GM12878 (cell line): ENCODE results near the gene ADGRD2.

Experiments used
- CHD2 ChIP-seq: IDR thresholded peaks from 2 replicates; pipeline ENCODE4 v1.6.1; 2011; ENCODE audit warnings: low read depth, low read length, improper control_type of control experiment, borderline replicate concordance
- EZH2 ChIP-seq: IDR thresholded peaks from 2 replicates; pipeline ENCODE4 v1.6.1; 2012; ENCODE audit warnings: low read depth, mild to moderate bottlenecking, control low read depth, inconsistent platforms, low read length, borderline replicate concordance; ENCODE audit not compliant: control insufficient read depth
- HDAC2 ChIP-seq: fragments of 200-600 bp; sonication (generic); IDR thresholded peaks from 2 replicates; pipeline ENCODE4 v1.6.1; 2017
- JUND ChIP-seq: IDR thresholded peaks from 2 replicates; pipeline ENCODE4 v1.6.1; 2012; ENCODE audit warnings: low read depth, mild to moderate bottlenecking, low read length, improper control_type of control experiment, moderate library complexity
- KDM1A ChIP-seq: fragments of 200-600 bp; sonication (generic); IDR thresholded peaks from 2 replicates; pipeline ENCODE4 v1.6.1; 2016; ENCODE audit warnings: borderline replicate concordance
- POLR2A ChIP-seq: IDR thresholded peaks from 2 replicates; pipeline ENCODE4 v1.6.1; 2011; ENCODE audit warnings: low read depth, mild to moderate bottlenecking, low read length
- POLR2AphosphoS2 ChIP-seq: IDR thresholded peaks from 2 replicates; pipeline ENCODE4 v1.6.1; 2011; ENCODE audit warnings: low read depth, mild to moderate bottlenecking, low read length, improper control_type of control experiment, moderate library complexity
- SP1 ChIP-seq: IDR thresholded peaks from one replicate; pipeline ENCODE4 v1.6.1; 2011; ENCODE audit warnings: low read depth, low read length
- YY1 ChIP-seq: IDR thresholded peaks from 2 replicates; pipeline ENCODE4 v1.6.1; 2011; ENCODE audit warnings: low read depth, mild to moderate bottlenecking, low read length
- ZSCAN29 ChIP-seq: fragments of 450-650 bp; IDR thresholded peaks from 2 replicates; pipeline ENCODE4 v1.6.1; 2017; ENCODE audit warnings: mild to moderate bottlenecking, moderate library complexity
- TF ChIP-seq, protein P1 (sequence below), 3 experiments: IDR thresholded peaks in 2 of 3; conservative IDR thresholded peaks in 1 of 3; 2 replicates each; pipeline ENCODE4 v1.5.1; 2011; ENCODE audit warnings: low read depth in 3 of 3, low read length in 3 of 3, mild to moderate bottlenecking in 3 of 3, control low read depth in 2 of 3, moderate library complexity in 2 of 3, inconsistent platforms in 1 of 3, mixed read lengths in 1 of 3; ENCODE audit not compliant: control insufficient read depth in 2 of 3, insufficient read depth in 1 of 3; ENCODE audit errors: extremely low read depth in 1 of 3
- TF ChIP-seq, protein P2 (sequence below): IDR thresholded peaks from 2 replicates; pipeline ENCODE4 v1.6.1; 2012; ENCODE audit warnings: low read depth, low read length, improper control_type of control experiment
- TF ChIP-seq, protein P3 (sequence below): IDR thresholded peaks from 2 replicates; pipeline ENCODE4 v1.6.1; 2012; ENCODE audit warnings: low read depth, low read length, improper control_type of control experiment

DNA sequence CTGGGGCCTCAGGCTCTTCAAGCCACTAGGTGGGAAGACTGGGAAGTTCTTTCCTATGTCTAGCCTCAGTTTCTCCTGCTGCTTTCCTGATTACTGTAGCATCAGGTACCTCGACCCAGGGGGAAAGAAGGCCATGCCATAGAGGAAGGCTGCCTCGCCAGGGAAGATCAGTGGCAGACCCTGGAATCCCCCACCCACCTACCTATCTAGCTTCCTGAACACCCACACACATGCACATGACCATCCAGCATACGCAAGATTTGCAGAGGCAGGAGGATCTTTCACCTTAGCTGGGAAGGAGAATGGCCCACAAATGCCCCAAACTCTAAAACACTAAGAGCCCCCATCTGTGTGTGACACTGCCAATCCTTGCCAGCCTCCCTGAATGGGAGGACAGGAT lies 49.0 kb downstream of the ADGRD2 start:
- TF ChIP-seq, protein P1, sequence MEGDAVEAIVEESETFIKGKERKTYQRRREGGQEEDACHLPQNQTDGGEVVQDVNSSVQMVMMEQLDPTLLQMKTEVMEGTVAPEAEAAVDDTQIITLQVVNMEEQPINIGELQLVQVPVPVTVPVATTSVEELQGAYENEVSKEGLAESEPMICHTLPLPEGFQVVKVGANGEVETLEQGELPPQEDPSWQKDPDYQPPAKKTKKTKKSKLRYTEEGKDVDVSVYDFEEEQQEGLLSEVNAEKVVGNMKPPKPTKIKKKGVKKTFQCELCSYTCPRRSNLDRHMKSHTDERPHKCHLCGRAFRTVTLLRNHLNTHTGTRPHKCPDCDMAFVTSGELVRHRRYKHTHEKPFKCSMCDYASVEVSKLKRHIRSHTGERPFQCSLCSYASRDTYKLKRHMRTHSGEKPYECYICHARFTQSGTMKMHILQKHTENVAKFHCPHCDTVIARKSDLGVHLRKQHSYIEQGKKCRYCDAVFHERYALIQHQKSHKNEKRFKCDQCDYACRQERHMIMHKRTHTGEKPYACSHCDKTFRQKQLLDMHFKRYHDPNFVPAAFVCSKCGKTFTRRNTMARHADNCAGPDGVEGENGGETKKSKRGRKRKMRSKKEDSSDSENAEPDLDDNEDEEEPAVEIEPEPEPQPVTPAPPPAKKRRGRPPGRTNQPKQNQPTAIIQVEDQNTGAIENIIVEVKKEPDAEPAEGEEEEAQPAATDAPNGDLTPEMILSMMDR (IDR thresholded peaks at IDR 0.05 in 2 of 3, conservative IDR thresholded peaks at IDR 0.05 in 1 of 3; ENCODE audit: control insufficient read depth in 2 of 3, extremely low read depth in 1 of 3, insufficient read depth in 1 of 3, low read depth in 3 of 3, low read length in 3 of 3) = no peak
- TF ChIP-seq ZSCAN29 (no peak), YY1 (no peak), HDAC2 (no peak), JUND (no peak), KDM1A (no peak), POLR2A (no peak), SP1 (no peak), POLR2AphosphoS2 (no peak), EZH2 (no peak), CHD2 (no peak)
- TF ChIP-seq, protein P2, sequence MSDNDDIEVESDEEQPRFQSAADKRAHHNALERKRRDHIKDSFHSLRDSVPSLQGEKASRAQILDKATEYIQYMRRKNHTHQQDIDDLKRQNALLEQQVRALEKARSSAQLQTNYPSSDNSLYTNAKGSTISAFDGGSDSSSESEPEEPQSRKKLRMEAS = no peak
- TF ChIP-seq, protein P3, sequence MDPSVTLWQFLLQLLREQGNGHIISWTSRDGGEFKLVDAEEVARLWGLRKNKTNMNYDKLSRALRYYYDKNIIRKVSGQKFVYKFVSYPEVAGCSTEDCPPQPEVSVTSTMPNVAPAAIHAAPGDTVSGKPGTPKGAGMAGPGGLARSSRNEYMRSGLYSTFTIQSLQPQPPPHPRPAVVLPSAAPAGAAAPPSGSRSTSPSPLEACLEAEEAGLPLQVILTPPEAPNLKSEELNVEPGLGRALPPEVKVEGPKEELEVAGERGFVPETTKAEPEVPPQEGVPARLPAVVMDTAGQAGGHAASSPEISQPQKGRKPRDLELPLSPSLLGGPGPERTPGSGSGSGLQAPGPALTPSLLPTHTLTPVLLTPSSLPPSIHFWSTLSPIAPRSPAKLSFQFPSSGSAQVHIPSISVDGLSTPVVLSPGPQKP = no peak
